Esophagus (tissue), 2 donors: Measurements from ENCODE around the gene IL17RE. TPM values are rescaled to one million over a fixed set of nuclear protein-coding genes. Genes with fewer than 3 reads are reported as not detected.
A peak's percentile ranks its signal among the peaks of the same experiment; 100 is the strongest.
"Not testable (repeated sequence)": the region's sequence is repeated elsewhere in the genome, so short reads cannot be mapped to it uniquely, and the experiment has no call there.

ENCODE experiments used
- H3K27ac ChIP-seq, 2 donors: one replicate each; pipeline ENCODE4 v1.5.1; 2013; ENCODE audit warnings: low read depth in 2 of 2, mild to moderate bottlenecking in 2 of 2, inconsistent platforms in 1 of 2, low read length in 1 of 2, moderate library complexity in 1 of 2
- H3K27me3 ChIP-seq, 2 donors: one replicate each; pipeline ENCODE4 v1.6.1; 2013; ENCODE audit warnings: low read length in 2 of 2, control low read depth in 1 of 2, mild to moderate bottlenecking in 1 of 2; ENCODE audit not compliant: insufficient read depth in 2 of 2, control insufficient read depth in 1 of 2
- H3K36me3 ChIP-seq, 2 donors: one replicate each; pipeline ENCODE4 v1.6.1; 2013; ENCODE audit warnings: low read length in 1 of 2; ENCODE audit not compliant: control insufficient read depth in 2 of 2, insufficient read depth in 2 of 2
- H3K4me1 ChIP-seq, 2 donors: one replicate each; pipeline ENCODE4 v1.6.1; 2013; ENCODE audit warnings: low read length in 1 of 2; ENCODE audit not compliant: control insufficient read depth in 2 of 2, insufficient read depth in 2 of 2
- H3K4me3 ChIP-seq, 2 donors: one replicate each; pipeline ENCODE4 v1.5.1; 2013; ENCODE audit warnings: low read length in 2 of 2, mild to moderate bottlenecking in 2 of 2, low read depth in 1 of 2, moderate library complexity in 1 of 2
- H3K9me3 ChIP-seq, 2 donors: one replicate each; pipeline ENCODE4 v1.6.1; 2013; ENCODE audit warnings: mild to moderate bottlenecking in 2 of 2, low read depth in 1 of 2, low read length in 1 of 2, moderate library complexity in 1 of 2; ENCODE audit not compliant: control insufficient read depth in 2 of 2, insufficient read depth in 1 of 2
- WGBS, 2 donors: extraction: QIAGEN DNeasy Blood & Tissue Kit; methylation state at CpG; one replicate each; pipeline ENCODE4 v1.1.7; 2013; 5-methylcytosine and 5-hydroxymethylcytosine counted together
- polyA plus RNA-seq, 2 donors: library from polyadenylated mRNA; stranded (reverse); fragments of 200-250 nt; gene quantifications; one replicate each; pipeline ENCODE4 v1.2.3, GENCODE V29; 2013
- donor health status: healthy with polysubstance abuse.
- donor health status: Bipolar disorder and iron deficiency.

The IL17RE gene, protein sequence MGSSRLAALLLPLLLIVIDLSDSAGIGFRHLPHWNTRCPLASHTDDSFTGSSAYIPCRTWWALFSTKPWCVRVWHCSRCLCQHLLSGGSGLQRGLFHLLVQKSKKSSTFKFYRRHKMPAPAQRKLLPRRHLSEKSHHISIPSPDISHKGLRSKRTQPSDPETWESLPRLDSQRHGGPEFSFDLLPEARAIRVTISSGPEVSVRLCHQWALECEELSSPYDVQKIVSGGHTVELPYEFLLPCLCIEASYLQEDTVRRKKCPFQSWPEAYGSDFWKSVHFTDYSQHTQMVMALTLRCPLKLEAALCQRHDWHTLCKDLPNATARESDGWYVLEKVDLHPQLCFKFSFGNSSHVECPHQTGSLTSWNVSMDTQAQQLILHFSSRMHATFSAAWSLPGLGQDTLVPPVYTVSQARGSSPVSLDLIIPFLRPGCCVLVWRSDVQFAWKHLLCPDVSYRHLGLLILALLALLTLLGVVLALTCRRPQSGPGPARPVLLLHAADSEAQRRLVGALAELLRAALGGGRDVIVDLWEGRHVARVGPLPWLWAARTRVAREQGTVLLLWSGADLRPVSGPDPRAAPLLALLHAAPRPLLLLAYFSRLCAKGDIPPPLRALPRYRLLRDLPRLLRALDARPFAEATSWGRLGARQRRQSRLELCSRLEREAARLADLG
- polyA plus RNA-seq, result 10 to 100 TPM in 1 of 2 donors, 1 to 10 TPM in 1; 9.2 to 24.9 TPM

DNA sequence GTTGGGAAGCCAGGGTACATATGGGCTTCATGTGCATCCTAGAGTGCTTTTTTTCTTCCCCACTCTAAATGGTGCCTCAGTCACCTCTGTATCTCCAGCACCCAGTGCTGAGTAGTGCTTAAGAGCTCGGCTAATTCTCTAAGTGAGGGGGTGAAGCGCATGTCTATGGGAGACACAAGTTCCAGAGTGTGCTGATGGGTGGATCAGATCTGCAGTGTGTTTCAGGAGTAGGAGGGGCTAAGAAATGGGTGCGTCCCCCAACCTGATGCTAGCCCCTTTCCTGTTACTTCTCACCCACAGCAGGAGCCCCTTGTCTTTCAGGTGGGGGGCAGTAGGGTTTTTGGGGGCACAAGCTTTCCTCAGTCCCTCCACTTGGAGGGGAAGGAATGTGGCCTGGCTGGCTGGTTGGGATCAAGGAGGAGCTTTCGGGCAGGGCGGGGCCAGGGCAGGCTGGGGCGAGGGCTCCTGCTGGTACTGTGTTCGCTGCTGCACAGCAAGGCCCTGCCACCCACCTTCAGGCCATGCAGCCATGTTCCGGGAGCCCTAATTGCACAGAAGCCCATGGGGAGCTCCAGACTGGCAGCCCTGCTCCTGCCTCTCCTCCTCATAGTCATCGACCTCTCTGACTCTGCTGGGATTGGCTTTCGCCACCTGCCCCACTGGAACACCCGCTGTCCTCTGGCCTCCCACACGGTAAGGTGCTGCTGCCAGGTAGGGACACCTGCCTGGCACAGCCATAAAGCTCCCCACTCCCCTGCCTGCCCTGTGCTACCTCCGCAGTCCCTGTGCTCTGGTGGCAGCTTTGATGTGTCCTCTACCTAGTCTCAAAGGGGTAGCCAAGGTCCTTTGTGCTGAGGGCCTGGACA is at the start of gene IL17RE:
TSS of gene IL17RE (plus strand) at position 477 of the 866 bp plus-strand sequence. CDS start at position 562, 85 bp downstream.
- 32 to 36% methylated on average over 13 of the region's 13 CpGs for WGBS, 2 donors
- Histone ChIP-seq H3K27me3 (no peaks in the 10 kb centered on the region), H3K4me3 (peak within 1 kb of the TSS; percentile 51 to 67), H3K9me3 (no peaks in the 10 kb centered on the region), H3K27ac (peak within 1 kb of the TSS; percentile 60 to 61), H3K4me1 (peaks cover 0 to 13% of the 10 kb centered on the region in 2 donors), H3K36me3 (peaks cover 0 to 6% of the 10 kb centered on the region in 2 donors)

DNA sequence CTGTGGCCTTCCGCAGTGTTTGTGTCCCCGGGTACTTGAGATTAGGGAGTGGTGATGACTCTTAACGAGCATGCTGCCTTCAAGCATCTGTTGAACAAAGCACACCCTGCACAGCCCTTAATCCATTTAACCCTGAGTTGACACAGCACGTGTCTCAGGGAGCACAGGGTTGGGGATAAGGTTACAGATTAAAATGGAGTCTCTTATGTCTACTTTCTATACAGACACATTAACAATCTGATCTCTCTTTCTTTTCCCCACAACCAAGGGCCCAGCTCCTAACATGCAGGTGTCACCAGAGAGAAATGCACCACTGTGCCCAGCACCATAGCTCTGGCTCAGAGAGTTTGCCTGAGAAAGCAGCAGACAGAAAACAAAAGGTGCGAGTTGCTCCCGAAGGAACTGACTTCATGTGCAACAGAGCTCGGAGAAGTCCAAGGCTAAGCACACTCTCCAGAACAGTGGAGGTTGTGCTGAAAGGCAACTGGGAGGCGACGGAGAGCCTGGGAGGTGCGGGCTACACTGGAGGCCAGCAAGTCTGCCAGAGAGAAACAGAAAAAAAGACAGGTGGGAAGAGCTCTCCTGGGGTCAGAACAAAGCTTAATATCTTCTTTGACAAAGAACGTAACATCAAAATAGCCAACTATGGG is 48.2 kb upstream of the IL17RE start:
- H3K4me3 ChIP-seq, H3K4me1 ChIP-seq, H3K27me3 ChIP-seq, H3K9me3 ChIP-seq, H3K27ac ChIP-seq, H3K36me3 ChIP-seq: not testable (repeated sequence)
- 76 to 80% methylated on average over 11 of the region's 11 CpGs for WGBS, 2 donors

DNA sequence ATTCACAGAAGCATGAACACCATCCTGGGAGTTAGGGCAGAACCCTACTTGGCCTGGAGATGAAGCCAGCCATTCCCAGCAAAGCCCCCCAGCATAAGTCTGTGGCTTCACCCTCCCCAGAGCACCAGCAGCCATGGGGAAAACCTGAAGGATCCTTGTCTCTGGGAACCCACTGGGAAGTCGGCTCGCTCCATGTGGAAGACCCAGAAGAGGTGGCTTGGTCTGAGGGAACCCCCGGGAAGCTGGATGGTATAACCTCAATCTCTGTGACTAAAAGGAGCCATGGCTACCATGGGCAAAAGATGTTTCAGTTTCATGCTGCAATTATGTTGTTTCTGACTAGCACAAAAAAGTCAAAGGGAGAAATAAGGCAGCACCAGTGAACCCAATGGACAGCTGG is 47.1 kb upstream of the IL17RE start:
- H3K27ac ChIP-seq, result no peak overlapping the region
- H3K36me3 ChIP-seq, result no peaks in the 10 kb centered on the region
- H3K4me3 ChIP-seq, result no peak overlapping the region
- H3K4me1 ChIP-seq, result no peaks in the 10 kb centered on the region
- WGBS, 2 donors, result 96 to 98% methylated on average over 3 of the region's 3 CpGs
- H3K27me3 ChIP-seq, result peaks cover 0 to 3% of the 10 kb centered on the region in 2 donors
- H3K9me3 ChIP-seq, result no peaks in the 10 kb centered on the region

DNA sequence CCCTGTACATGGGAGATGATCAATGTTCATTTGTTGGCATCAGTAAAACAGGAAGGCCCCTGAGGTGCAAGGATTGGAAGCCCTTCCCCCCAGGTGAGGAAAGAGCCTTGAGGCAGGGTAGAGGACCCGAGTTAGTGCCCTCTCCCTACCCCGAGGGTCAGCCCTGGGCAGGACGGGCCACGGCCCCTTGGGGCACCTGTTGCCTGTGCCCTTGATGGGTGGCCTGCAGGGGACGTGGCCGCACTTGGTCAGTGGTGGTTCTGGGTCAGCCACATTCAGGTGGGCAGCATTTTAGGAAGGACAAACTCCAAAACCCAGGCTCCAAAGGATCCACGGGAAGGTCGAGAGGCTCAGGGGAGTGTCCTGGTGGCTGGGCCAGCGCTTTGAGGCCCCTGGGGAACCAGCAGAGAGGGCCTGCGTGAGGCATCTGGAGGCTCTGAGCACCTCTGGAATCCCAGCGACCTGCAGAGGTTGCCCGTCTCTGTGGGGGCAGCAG is 43.1 kb upstream of the IL17RE start:
- no peaks in the 10 kb centered on the region for H3K36me3 ChIP-seq
- 84 to 88% methylated on average over 12 of the region's 12 CpGs for WGBS, 2 donors
- no peaks in the 10 kb centered on the region for H3K9me3 ChIP-seq
- no peak overlapping the region for H3K4me3 ChIP-seq
- H3K4me1 ChIP-seq, result peaks cover 0 to 4% of the 10 kb centered on the region in 2 donors
- no peak overlapping the region for H3K27ac ChIP-seq
- peaks cover 0 to 3% of the 10 kb centered on the region in 2 donors for H3K27me3 ChIP-seq

DNA sequence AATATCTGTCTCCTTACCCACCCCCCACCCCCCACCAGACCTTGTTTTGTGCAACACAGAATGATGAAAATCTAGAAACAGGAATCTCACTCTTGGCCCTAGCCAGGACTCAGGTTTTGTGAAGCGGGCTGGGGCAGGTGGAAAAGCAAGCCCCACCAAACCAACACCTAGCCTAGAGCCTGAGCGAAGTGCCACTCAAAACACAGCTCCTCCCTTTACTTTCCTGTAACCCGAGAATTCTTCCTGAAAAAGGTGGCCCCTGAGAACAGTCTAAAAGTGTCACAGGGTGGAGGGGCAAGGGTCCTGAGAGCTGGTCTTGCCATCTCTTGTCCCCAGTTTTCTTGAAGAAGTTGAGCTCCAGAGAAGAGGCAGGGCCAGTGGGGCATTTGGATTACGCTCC is 41.4 kb upstream of the IL17RE start:
- Histone ChIP-seq H3K36me3 (no peaks in the 10 kb centered on the region), H3K27ac (no peak overlapping the region), H3K4me1 (peaks cover 0 to 4% of the 10 kb centered on the region in 2 donors), H3K27me3 (no peaks in the 10 kb centered on the region), H3K9me3 (no peaks in the 10 kb centered on the region), H3K4me3 (no peak overlapping the region)
- WGBS, 2 donors, result 88 to 92% methylated on average over 4 of the region's 4 CpGs

DNA sequence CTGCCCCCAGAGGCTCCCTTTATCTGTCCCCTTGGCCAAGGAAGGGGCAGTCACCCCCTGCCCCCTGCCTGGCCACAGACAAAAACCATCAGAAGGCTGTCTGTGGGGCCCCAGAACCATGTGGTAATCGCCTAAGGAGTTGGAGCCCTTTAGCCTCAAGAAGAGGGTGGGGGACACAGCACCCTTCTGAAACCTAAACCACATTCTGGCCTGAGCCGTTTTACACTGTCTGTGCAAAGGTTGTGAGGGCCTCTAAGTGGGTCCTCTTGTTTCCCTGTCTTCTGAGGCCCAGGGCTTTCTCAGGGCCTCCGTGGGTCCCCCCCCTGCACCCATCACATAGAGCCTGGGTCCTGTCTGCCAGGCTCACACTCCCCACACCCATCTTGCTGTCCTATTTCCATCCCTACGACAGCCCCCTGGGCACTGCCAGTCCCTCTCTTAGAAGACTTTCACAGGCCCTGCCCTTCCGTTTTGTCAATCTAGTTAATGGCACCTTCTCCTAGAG is 41.0 kb upstream of the IL17RE start:
- 82 to 87% methylated on average over 5 of the region's 5 CpGs for WGBS, 2 donors
- peaks cover 0 to 4% of the 10 kb centered on the region in 2 donors for H3K4me1 ChIP-seq
- no peak overlapping the region for H3K4me3 ChIP-seq
- H3K9me3 ChIP-seq, result no peaks in the 10 kb centered on the region
- H3K27me3 ChIP-seq, result no peaks in the 10 kb centered on the region
- H3K27ac ChIP-seq, result no peak overlapping the region
- no peaks in the 10 kb centered on the region for H3K36me3 ChIP-seq

DNA sequence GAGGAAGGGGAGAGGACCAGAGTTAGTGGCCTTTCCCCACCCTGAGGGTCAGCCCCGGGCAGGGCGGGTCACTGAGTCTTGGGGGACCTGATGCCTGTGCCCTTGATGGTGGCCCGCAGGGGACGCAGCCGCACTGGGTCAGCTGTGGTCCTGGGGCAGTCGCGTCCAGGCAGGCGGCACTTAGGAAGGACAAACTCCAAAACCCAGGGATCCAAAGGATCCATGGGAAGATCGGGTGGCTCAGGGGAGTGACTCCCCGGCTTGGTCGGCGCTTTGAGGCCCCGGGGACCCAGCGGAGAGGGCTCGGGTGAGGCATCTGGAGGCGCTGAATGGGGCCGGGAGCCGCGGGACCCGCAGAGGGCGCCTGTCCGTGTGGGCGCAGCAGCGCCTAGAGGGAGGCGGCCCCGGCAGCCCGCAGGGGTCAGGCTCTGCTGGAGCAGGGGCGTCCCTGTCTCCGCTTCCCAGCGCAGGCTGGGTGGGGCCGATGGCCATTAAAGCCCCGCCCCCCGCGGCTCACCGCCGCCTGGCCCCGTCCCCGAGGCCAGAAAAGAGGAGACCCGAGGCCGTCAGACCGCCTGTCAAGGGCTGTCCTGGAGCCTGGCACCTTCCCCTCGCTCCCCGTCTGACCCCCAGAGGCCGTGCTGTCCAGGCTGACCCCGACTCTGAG is 40.1 kb upstream of the IL17RE start:
- WGBS, 2 donors, result 12 to 15% methylated on average over 37 to 45 of the region's 45 CpGs
- no peaks in the 10 kb centered on the region for H3K36me3 ChIP-seq
- no peaks in the 10 kb centered on the region for H3K27me3 ChIP-seq
- peak overlapping the region; percentile 28 to 34 for H3K27ac ChIP-seq
- peak overlapping the region; percentile 13 to 33 for H3K4me3 ChIP-seq
- no peaks in the 10 kb centered on the region for H3K9me3 ChIP-seq
- peaks cover 0 to 4% of the 10 kb centered on the region in 2 donors for H3K4me1 ChIP-seq

DNA sequence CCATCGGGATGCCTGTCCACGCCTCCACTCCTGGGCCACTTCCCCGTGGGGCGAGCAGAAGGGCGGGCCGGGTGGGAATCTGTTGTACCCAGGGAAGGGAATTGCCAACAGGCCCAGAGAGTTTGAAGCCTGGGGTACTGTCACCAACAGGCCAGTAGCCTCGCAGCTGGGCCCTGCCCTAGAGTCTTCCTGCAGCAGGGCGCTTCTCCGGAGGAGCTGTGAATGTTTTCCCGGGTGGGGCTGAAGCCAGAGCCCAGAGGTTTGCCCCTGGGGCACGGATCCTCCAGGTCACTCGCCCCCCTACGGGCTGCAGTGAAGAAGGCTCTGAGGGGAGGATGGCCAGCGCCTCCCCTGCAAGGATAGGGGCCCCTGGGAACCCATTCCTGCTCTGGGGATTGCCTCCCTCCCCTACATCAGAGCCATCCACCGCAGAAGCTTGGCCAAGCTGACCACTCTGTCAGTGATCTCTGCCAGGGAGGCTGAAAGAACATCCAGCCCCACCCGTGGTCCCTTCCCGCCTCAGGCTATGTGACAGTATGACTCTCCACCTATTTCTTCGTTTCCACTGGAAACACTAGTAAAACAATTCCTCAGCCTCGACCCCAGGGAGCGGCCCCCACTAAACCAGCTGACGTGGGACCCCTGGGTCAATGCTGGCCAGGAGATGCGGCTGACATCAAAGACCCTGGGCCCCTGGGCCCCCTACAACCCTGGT is 39.4 kb upstream of the IL17RE start:
- Histone ChIP-seq H3K27ac (peak overlapping the region; percentile 27 to 55), H3K27me3 (no peaks in the 10 kb centered on the region), H3K4me1 (peaks cover 0 to 4% of the 10 kb centered on the region in 2 donors), H3K4me3 (peak overlapping the region; percentile 13 to 33), H3K9me3 (no peaks in the 10 kb centered on the region), H3K36me3 (no peaks in the 10 kb centered on the region)
- 57 to 62% methylated on average over 22 of the region's 22 CpGs for WGBS, 2 donors
